Subcutaneous adipose tissue (tissue), 4 donors: ENCODE measurements around the gene SH2D7. TPM values are rescaled to one million over a fixed set of nuclear protein-coding genes. Genes with fewer than 3 reads are reported as not detected.

Source experiments
- total RNA-seq, 4 donors: library from RNA; depleted of rRNA; stranded (reverse); fragments of >200 nt; gene quantifications; one replicate each; pipeline ENCODE4 v1.1.0, GENCODE V29; 2016
- TF ChIP-seq, protein P1 (sequence below): fragments of 450-650 bp; IDR thresholded peaks from one replicate; pipeline ENCODE4 v1.5.1; 2016; ENCODE audit warnings: low read depth, mild to moderate bottlenecking, control low read depth, antibody characterized with exemption, moderate library complexity

The SH2D7 gene
- total RNA-seq, 4 donors from 2014 or later, result not detected

- TF ChIP-seq, protein P1, sequence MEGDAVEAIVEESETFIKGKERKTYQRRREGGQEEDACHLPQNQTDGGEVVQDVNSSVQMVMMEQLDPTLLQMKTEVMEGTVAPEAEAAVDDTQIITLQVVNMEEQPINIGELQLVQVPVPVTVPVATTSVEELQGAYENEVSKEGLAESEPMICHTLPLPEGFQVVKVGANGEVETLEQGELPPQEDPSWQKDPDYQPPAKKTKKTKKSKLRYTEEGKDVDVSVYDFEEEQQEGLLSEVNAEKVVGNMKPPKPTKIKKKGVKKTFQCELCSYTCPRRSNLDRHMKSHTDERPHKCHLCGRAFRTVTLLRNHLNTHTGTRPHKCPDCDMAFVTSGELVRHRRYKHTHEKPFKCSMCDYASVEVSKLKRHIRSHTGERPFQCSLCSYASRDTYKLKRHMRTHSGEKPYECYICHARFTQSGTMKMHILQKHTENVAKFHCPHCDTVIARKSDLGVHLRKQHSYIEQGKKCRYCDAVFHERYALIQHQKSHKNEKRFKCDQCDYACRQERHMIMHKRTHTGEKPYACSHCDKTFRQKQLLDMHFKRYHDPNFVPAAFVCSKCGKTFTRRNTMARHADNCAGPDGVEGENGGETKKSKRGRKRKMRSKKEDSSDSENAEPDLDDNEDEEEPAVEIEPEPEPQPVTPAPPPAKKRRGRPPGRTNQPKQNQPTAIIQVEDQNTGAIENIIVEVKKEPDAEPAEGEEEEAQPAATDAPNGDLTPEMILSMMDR, result no peak
Observed at GRCh38 chr15:78067328-78068228, 24.8 kb upstream of the SH2D7 start.

GRCh38 chr15:78069052-78069414, 23.3 kb upstream of the SH2D7 start:
- TF ChIP-seq, protein P1, result no peak

DNA sequence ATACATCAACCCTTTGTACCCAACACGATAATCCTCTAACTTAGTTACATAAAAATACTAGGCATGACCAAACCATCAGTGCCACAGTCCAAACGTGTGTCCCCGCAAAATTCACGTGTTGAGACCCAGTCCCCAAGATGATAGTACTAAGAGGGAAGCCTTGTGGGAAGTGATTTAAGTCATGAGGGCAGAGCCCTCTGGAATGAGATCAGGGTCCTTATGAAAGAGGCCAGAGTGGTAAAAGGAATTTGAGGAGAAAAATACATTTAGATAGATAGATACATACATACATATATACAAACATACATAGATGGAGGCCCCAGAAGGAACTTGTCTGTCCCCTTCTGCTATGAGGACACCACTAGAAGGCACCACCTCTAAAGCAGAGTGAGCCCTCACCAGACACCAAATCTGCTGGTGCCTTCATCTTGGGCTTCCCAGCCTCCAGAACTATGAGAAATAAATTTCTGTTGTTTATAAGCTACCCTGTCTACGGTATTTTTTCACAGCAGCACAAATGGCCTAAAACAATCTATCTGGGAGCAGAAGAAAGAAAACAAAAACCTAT, 22.8 kb upstream of the SH2D7 start:
- TF ChIP-seq, protein P1, result no peak

DNA sequence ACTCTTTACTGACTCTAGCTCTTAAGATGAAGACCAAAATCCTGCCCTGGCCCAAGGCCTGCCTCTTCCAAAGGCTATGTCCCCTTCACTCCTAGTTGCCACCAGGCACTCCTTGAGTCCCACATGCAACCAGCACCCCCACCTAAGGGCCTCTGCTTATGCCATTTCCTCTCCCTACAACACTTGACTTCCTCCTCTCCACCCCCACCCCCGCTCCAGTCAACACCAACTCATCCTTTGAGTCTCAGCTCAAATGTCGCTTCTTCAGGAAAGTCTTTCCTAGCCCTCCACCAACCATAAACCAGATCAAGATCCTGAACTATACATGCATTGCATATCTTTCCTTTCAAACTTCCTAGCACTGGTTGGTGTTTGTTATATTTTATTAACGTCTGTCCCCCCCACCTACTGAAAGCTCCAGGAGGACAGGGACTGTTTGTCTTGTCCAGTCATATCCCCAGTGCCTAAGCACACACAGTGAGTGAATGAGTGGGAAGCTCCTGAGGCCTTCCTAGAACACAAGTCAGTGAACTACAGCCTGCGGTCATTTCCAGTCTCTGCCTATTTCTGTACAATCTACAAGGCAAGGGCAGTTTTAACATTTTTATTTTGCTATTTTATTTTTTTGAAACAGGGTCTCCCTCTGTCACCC, 22.2 kb upstream of the SH2D7 start:
- TF ChIP-seq, protein P1, result no peak

DNA sequence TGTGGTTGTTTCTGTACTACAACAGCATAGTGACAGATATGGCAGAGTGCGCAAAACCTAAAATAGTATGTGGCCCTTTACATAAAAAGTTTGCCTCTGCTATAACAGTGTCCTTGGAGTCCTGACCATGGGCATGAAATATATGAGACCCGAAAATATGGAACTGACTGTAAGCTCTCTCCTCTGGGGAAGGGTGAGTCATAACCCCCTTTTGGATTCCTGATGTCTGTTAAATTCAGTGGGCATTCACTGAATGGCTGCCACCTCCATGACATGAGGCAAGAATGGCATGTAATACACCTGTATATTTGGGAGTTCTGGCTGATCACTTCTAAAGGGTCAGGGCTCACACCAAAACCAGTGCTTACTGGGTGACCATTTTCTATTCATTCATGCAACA, 21.0 kb upstream of the SH2D7 start:
- TF ChIP-seq, protein P1, result no peak

DNA sequence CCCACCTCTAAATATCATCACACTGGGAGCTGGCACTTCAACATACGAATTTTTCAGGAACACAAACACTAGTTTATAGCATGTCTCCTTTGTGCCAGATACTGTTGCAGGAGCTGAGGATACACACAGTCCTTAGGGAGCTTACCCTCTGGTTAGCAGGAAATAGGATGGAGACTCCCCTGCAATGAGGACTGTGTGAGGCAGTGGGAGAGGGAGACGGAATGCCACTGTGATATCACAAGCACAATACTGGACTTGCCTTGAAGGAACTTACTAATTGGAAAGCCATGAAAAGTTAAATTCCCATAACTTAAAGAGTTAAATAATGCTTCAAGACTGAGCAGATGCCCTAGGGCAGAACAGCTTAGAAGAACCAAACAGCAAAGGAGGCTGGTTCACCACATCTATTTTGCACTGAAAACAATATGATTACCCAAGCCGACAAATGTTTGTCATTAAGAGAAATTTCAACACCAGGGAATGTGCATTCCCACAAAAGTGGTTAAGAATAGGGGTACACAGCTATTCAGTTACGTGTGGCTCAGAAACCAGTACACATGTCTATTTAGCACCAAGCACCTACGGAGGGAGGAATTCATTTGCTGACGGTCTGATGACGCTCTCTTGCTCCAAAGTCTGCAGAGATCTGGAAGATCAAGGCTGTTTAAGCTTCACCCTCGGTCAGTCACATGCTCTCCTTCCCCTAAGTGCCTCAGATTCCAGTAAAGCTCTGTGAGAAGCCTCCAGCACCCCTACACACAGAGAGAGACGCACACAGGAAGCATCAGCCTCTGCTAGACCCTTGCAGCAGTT, 20.1 kb upstream of the SH2D7 start:
- TF ChIP-seq, protein P1, result no peak
